Central memory CD8-positive, alpha-beta T cell (primary cell): Measurements from ENCODE around the gene ZNF778.

ENCODE experiments used
- ATAC-seq: fragments of 150-1000 bp; cut with Tn5 transposase; replicated peaks from 2 replicates; pipeline ENCODE4 v1.10.0; 2022; ENCODE audit warnings: mild to moderate bottlenecking, moderate FRiP score, moderate number of reproducible peaks; ENCODE audit not compliant: poor library complexity, severe bottlenecking; ENCODE audit errors: extremely low read depth
- DNase-seq, 2 donors: peaks; one replicate each; pipeline ENCODE4 v3.0.0; 2021; ENCODE audit warnings: low spot score in 2 of 2
- H3K27ac Mint-ChIP-seq: one replicate; pipeline ENCODE4 v1.8.0; 2022; ENCODE audit warnings: low read depth, mild to moderate bottlenecking, moderate library complexity, mixed read lengths
- H3K27me3 Mint-ChIP-seq: one replicate; pipeline ENCODE4 v1.8.0; 2022; ENCODE audit warnings: mixed read lengths
- H3K36me3 Mint-ChIP-seq: one replicate; pipeline ENCODE4 v1.8.0; 2022; ENCODE audit warnings: mild to moderate bottlenecking, moderate library complexity, mixed read lengths; ENCODE audit not compliant: insufficient read depth
- H3K4me1 Mint-ChIP-seq: one replicate; pipeline ENCODE4 v1.8.0; 2022; ENCODE audit warnings: mixed read lengths
- H3K4me3 Mint-ChIP-seq: one replicate; pipeline ENCODE4 v1.8.0; 2022; ENCODE audit warnings: mild to moderate bottlenecking, moderate library complexity, mixed read lengths
- H3K9me3 Mint-ChIP-seq: one replicate; pipeline ENCODE4 v1.8.0; 2022; ENCODE audit warnings: mixed read lengths

Gene ZNF778

DNA sequence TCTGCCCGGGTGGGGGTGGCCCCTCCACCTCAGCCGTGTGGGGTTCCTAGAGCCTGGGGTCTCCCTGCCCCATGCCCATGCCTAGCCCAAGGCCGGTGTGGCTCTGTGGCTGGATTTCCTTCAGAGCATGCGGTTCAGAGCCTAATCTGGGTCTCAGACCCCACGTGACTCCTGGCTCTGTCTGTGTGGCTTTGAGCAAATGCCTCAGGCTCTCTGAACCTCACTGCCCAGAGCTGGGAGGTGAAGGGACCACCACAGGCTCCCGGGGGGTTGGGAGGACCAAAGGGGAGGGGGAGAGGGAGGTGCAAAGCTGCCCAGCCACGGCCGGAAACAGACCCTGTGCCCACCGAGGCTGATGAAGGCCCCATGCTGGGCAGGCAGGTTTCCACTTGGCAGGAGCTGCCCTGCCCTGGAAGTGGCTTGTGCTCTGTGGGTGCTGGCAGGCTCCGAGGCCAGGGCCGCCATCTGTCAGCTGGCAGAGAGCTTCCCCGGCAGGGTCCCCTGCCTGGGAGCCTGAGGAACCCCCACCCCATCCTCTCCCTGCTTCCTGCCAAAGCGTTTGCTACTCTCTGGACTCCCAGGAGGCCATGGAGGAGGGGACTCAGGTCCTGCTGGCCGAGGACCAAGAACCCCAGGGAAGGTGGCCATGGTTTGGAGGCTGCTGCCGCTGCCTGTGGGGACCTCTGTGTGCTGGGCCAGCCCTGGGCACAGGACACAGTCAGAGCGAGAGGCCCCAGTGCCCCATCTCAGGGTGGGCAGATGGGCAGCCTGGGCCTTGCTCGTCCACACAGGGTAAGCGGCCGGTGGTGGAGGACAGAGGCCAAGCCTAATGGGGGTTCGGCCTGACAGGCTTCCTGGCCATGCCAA lies 42.0 kb upstream of the ZNF778 start:
- DNase-seq (no peak), ATAC-seq (no peak)
- Mint-ChIP-seq H3K36me3 (peaks cover 2% of the 10 kb centered on the region), H3K9me3 (no peaks in the 10 kb centered on the region), H3K4me1 (peaks cover 10% of the 10 kb centered on the region), H3K4me3 (no peak overlapping the region), H3K27me3 (no peaks in the 10 kb centered on the region), H3K27ac (no peak overlapping the region)

DNA sequence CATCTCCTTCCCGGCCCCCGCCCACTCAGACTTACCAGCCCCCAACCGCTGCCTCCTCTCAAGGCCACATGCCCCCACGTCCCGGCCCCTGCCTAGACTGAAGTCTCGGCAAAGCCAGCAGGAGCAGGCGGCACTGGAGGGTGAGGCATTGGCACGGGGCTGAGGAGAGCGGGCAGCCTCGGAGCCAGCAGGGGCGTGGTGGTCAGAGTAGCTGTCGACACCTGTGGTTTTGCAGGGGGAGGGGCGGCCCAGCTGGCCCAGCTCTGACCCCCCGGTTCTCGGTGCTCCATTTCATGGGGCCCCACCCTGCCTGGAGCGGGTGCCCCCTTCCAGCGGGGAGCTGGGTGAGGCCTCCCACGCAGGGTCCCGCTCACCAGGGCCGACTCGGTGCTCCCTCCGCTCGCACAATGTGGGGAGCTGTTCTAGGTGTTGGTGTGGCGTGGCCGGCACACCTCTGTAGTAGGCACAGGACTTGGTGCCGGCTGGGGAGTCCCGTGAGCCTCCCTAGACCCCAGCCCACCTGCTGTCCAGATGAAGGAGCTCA lies 41.3 kb upstream of the ZNF778 start:
- Mint-ChIP-seq H3K27me3 (peaks cover under 1% of the 10 kb centered on the region), H3K27ac (no peak overlapping the region), H3K9me3 (no peaks in the 10 kb centered on the region), H3K4me1 (peaks cover 4% of the 10 kb centered on the region), H3K4me3 (no peak overlapping the region), H3K36me3 (peaks cover 2% of the 10 kb centered on the region)
- ATAC-seq: no peak
- DNase-seq: no peak

DNA sequence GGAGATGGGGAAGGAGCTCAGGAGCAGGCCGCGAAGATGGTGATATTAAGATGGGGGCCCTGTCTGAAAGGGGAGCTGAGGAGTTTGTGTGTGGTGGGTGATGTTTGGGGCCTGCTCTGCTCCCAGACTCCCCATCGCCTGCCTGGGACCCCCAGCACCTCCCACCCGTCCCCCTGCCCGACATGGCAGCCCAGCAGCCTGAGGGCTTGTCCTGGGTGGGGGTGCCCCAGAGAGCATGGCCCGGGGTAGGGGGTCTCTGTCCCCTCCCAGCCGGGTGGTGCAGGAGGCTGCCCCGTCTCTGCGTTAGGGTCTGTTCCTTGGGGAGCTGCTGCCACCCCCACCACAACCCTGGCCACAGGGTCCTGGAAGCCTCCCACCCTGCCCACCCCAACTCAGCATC lies 40.8 kb upstream of the ZNF778 start:
- H3K9me3 Mint-ChIP-seq: no peaks in the 10 kb centered on the region
- H3K4me1 Mint-ChIP-seq: peaks cover 4% of the 10 kb centered on the region
- ATAC-seq (no peak), DNase-seq (no peak)
- H3K4me3 Mint-ChIP-seq: no peak overlapping the region
- H3K27me3 Mint-ChIP-seq: peaks cover 5% of the 10 kb centered on the region
- H3K27ac Mint-ChIP-seq: no peak overlapping the region
- peaks cover 2% of the 10 kb centered on the region for H3K36me3 Mint-ChIP-seq

DNA sequence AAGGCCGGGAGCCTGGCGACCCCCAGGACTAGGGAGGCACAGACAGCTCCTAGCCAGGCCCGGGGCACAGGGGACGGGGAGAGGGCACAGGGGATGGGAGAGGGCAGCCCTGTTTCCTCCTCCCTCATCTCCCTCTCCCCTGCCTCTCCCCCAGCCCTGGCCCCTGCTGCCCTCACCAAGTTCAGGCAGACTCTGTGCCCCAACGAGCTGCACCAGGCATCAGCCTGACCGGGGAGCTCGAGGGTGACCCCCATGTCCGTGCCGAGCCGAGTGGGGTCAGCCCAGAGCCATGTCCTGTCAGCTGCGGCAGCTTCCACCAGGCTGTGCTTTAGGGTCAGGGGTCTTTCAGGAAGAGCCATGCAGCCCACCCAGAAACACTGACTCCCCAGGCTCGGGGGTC lies 40.0 kb upstream of the ZNF778 start:
- Mint-ChIP-seq H3K36me3 (peaks cover 2% of the 10 kb centered on the region), H3K4me3 (no peak overlapping the region), H3K9me3 (no peaks in the 10 kb centered on the region), H3K27ac (no peak overlapping the region), H3K4me1 (peaks cover 4% of the 10 kb centered on the region), H3K27me3 (peaks cover 6% of the 10 kb centered on the region)
- DNase-seq (no peak), ATAC-seq (no peak)

DNA sequence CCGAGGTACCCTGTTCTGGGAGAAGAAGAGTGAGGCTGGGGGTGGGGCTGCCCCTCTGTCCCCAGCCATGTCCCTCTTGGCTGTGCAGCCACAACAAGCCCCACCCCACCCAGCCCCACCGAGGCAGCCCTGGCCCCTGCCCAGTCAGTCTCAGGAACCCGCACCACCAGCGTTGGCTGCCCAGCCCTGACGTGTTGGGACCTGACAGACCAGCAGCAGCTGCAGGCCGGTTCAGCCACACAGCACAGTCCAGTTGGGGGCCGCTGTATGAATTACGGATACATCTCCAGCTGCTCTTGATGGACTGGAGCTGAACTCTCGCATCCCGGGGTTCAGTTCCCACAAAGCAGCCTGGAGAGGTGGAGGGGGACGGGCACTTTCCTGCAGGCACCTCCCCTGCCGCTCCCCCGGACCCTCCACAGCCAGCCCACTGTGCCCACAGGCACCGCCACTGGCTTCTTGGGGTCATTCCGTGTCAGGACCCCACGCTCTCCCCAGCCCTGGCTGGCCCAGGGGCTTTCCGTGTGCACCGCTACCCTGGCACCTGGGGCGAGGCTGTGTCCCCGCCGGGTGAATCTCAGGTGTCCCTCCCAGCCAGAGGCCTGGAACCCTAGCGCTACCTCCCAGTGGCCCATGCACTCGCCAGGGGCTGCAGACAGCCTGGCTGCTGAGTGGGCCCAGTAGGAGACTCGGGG lies 38.9 kb upstream of the ZNF778 start:
- Mint-ChIP-seq H3K4me3 (no peak overlapping the region), H3K27ac (no peak overlapping the region), H3K9me3 (no peaks in the 10 kb centered on the region), H3K27me3 (peaks cover 6% of the 10 kb centered on the region), H3K36me3 (peaks cover 2% of the 10 kb centered on the region), H3K4me1 (no peaks in the 10 kb centered on the region)
- no peak for DNase-seq
- ATAC-seq: no peak

DNA sequence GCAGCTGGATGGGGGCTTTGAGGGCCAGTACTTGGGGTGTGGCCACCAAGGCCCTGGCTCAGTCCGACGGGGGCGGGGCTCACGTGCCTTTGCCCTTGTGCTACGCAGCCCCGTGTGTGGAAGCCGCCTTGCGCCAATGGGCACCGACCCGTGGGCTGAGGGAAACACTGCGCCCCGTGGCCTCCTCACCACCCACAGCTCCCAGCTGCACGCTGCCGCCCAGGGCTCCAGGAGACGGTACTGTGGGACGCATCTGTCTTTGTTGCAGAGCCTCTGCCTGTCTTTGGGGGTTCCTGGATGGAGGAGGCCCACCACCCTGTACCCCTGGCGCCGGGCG lies 38.4 kb upstream of the ZNF778 start:
- Mint-ChIP-seq H3K36me3 (peaks cover 3% of the 10 kb centered on the region), H3K27ac (no peak overlapping the region), H3K4me1 (no peaks in the 10 kb centered on the region), H3K27me3 (peaks cover 6% of the 10 kb centered on the region), H3K9me3 (no peaks in the 10 kb centered on the region), H3K4me3 (no peak overlapping the region)
- no peak for ATAC-seq
- no peak for DNase-seq

DNA sequence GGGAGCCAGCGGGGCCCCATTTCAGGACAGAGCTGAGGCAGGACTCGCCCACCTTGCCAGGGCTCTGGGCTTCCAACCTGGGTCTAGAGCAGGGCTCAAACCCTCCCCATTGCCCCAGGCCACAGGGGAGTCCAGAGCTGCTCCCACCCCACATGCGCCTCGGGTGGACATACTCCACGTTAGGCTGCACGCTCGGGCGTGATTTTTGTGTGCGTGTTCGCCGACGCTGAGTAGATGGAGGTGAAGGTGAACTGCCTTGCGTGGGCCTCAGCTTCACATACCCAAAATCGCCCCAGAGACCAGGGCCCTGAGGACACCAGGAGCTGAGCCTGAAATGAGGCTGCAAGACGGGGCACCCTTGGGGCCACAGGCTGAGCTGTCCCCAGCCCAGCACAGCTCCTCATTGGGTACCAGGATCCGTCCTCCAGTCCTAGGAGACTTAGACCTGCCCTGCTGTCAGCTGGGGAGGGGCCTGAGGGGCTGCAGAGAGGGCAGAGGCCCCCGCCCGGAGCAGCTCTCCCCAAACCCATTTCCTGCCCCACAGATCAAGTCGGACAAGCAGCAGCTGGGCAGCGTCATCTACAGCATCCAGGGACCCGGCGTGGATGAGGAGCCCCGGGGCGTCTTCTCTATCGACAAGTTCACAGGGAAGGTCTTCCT lies 37.7 kb upstream of the ZNF778 start:
- ATAC-seq (no peak), DNase-seq (no peak)
- Mint-ChIP-seq H3K4me1 (no peaks in the 10 kb centered on the region), H3K9me3 (no peaks in the 10 kb centered on the region), H3K36me3 (peaks cover 7% of the 10 kb centered on the region), H3K27ac (no peak overlapping the region), H3K27me3 (peaks cover 6% of the 10 kb centered on the region), H3K4me3 (no peak overlapping the region)

DNA sequence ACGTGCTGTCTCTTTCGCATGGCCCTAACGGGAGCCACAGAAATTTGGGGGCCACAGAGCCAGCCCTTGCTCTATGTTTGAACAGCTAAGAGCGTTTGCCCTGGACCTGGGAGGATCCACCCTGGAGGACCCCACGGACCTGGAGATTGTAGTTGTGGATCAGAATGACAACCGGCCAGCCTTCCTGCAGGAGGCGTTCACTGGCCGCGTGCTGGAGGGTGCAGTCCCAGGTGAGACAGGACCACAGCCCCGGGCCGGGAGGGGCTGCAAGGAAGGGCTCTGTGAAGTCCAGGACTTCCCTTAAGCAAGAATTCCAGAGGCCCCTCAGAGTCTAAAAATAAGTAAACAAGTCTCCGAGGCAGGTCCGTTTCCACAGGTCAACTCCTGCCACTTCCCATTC lies 34.0 kb upstream of the ZNF778 start:
- Mint-ChIP-seq H3K27me3 (peaks cover 6% of the 10 kb centered on the region), H3K27ac (no peak overlapping the region), H3K9me3 (peaks cover 5% of the 10 kb centered on the region), H3K4me1 (no peaks in the 10 kb centered on the region), H3K36me3 (peaks cover 25% of the 10 kb centered on the region), H3K4me3 (no peak overlapping the region)
- no peak for DNase-seq
- no peak for ATAC-seq

DNA sequence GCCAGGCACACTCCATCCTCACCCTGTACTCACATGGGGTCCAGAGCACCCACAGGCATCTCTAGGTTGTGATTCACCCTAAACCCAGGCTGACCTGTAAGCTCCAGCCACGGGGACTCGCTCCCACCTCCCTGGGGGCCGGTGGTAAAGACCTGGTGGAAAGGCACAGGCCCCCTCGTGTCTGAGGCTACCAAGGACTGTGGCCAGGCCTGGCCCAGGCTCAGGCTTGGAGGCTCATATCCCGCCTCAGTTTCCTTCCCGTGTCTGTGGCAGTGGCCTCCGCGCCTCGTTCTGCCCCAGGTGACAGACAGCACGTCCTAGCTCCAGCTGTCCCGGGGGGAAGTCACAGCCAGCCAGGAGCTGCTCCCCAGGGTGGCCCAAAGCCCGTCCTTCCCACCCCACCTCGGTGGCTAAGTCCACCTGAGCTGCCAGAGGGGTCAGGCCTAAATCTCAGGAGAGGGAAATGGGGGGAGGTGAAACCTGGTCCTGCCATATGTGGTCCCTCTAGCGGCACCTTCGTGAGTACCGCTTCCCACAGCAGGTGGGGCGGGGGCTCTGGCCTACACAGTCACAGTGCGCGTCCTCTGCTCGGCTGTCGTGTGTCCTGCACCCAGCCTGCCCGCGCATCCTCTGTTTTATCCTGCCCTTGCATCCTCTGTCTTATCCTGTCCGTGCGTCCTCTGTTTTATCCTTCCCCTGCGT lies 33.4 kb upstream of the ZNF778 start:
- H3K27me3 Mint-ChIP-seq: peaks cover 6% of the 10 kb centered on the region
- H3K27ac Mint-ChIP-seq: no peak overlapping the region
- ATAC-seq: no peak
- peaks cover 5% of the 10 kb centered on the region for H3K9me3 Mint-ChIP-seq
- no peak overlapping the region for H3K4me3 Mint-ChIP-seq
- H3K4me1 Mint-ChIP-seq: no peaks in the 10 kb centered on the region
- H3K36me3 Mint-ChIP-seq: peaks cover 29% of the 10 kb centered on the region
- no peak for DNase-seq

DNA sequence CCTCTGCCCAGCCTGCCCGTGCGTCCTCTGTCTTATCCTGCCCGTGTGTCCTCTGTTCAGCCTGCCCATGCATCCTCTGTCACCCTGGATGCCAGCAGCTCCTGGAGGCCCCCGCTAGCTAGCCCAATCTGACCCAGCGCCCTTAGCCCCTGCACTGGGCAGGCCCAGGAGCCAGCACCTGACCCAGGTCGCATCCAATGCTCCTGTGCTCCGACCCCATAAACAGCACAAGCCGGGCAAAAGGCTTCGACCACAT lies 32.9 kb upstream of the ZNF778 start:
- no peak overlapping the region for H3K27ac Mint-ChIP-seq
- H3K36me3 Mint-ChIP-seq: peaks cover 29% of the 10 kb centered on the region
- peaks cover 6% of the 10 kb centered on the region for H3K27me3 Mint-ChIP-seq
- peaks cover 5% of the 10 kb centered on the region for H3K9me3 Mint-ChIP-seq
- no peak overlapping the region for H3K4me3 Mint-ChIP-seq
- ATAC-seq (no peak), DNase-seq (no peak)
- no peaks in the 10 kb centered on the region for H3K4me1 Mint-ChIP-seq

DNA sequence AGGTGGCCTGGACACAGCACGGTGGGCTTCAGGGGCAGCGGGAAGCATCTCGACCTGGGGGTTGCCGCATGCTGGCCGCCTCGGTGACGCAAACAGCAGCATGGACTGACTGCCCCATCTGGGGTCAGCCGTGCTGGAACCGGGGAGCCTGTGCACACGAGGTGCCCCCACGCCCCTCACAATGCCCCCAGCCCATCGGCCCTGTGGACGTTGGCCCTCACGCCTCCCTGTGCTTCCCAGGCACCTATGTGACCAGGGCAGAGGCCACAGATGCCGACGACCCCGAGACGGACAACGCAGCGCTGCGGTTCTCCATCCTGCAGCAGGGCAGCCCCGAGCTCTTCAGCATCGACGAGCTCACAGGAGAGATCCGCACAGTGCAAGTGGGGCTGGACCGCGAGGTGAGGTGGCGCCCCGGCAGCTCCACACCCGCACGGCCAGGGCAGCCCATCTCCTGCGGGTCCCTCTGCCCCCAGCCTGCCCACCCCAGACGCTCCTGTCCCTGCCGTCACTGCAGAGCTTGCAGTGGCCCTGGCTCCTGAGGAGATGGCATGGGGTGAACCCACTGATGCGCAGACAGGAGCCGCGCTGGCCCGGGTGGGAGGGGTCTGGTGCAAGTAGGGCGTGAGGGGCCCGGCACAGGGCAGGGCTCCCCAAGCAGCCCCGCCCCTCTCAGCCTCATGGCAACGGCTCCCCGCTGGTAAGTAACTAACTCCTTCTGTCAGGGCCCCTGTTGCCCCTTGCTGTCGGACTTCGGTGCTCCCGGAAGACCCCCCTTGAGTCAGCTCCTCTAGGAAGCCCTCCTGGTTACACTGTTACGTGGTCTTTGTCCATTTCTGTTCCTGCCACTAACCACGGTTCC lies 32.3 kb upstream of the ZNF778 start:
- Mint-ChIP-seq H3K4me1 (no peaks in the 10 kb centered on the region), H3K27me3 (peaks cover 6% of the 10 kb centered on the region), H3K9me3 (peaks cover 5% of the 10 kb centered on the region), H3K36me3 (peaks cover 29% of the 10 kb centered on the region), H3K4me3 (no peak overlapping the region), H3K27ac (no peak overlapping the region)
- DNase-seq: peak in 1 of 2 donors; percentile 58
- ATAC-seq: peak; percentile 52
